ENCODE data around the gene C10orf120.

The C10orf120 gene

GRCh38 chr10:122657729-122658128 lies 41.9 kb downstream of the C10orf120 start:
- Histone ChIP-seq H3K4me3 (ENCODE audit: low read length, poor library complexity, severe bottlenecking) (no peak overlapping the region), H3K4me1 (ENCODE audit: insufficient read depth, low read length, poor library complexity, severe bottlenecking) (no peaks in the 10 kb centered on the region), H3F3A (ENCODE audit: low read depth) (no peaks in the 10 kb centered on the region), H4K20me1 (ENCODE audit: insufficient read depth, low read length, poor library complexity, severe bottlenecking) (no peaks in the 10 kb centered on the region), H3K4me2 (ENCODE audit: low read depth, low read length, poor library complexity, severe bottlenecking) (no peak overlapping the region), H3K9ac (ENCODE audit: low read depth, low read length, poor library complexity, severe bottlenecking) (no peak overlapping the region), H3K27me3 (ENCODE audit: insufficient read depth, low read length, poor library complexity, severe bottlenecking) (no peaks in the 10 kb centered on the region), H2AFZ (ENCODE audit: low read length) (no peak overlapping the region), H3K79me2 (ENCODE audit: insufficient read depth, low read length) (no peaks in the 10 kb centered on the region), H3K9me2 (replicated peaks; ENCODE audit: low read depth, low read length) (no peaks in the 10 kb centered on the region), H3K9me3 (ENCODE audit: insufficient read depth, low read depth, low read length) (no peaks in the 10 kb centered on the region), H3K36me3 (ENCODE audit: insufficient read depth, low read length) (no peaks in the 10 kb centered on the region)
- TF ChIP-seq CTCF (conservative IDR thresholded peaks at IDR 0.05; ENCODE audit: low read length) (no peak), EZH2phosphoT487 (IDR thresholded peaks at IDR 0.05; ENCODE audit: borderline replicate concordance) (no peak)

- Histone ChIP-seq H3F3A (ENCODE audit: low read depth) (no peaks in the 10 kb centered on the region), H3K79me2 (ENCODE audit: insufficient read depth, low read length) (no peaks in the 10 kb centered on the region), H4K20me1 (ENCODE audit: insufficient read depth, low read length, poor library complexity, severe bottlenecking) (no peaks in the 10 kb centered on the region), H2AFZ (ENCODE audit: low read length) (no peak overlapping the region), H3K4me2 (ENCODE audit: low read depth, low read length, poor library complexity, severe bottlenecking) (no peak overlapping the region), H3K4me3 (ENCODE audit: low read length, poor library complexity, severe bottlenecking) (no peak overlapping the region), H3K9ac (ENCODE audit: low read depth, low read length, poor library complexity, severe bottlenecking) (no peak overlapping the region), H3K36me3 (ENCODE audit: insufficient read depth, low read length) (no peaks in the 10 kb centered on the region), H3K27me3 (ENCODE audit: insufficient read depth, low read length, poor library complexity, severe bottlenecking) (no peaks in the 10 kb centered on the region), H3K9me3 (ENCODE audit: insufficient read depth, low read depth, low read length) (no peaks in the 10 kb centered on the region), H3K9me2 (replicated peaks; ENCODE audit: low read depth, low read length) (no peaks in the 10 kb centered on the region), H3K4me1 (ENCODE audit: insufficient read depth, low read length, poor library complexity, severe bottlenecking) (no peaks in the 10 kb centered on the region)
- no peak for TF ChIP-seq CTCF (conservative IDR thresholded peaks at IDR 0.05; ENCODE audit: low read length)
These were observed 42.4 kb downstream of the C10orf120 start for GRCh38 chr10:122657255-122657654.

GRCh38 chr10:122656741-122657140 lies 42.9 kb downstream of the C10orf120 start:
- no peaks in the 10 kb centered on the region for H3K4me1 ChIP-seq (ENCODE audit: insufficient read depth, low read length, poor library complexity, severe bottlenecking)
- H3K4me2 ChIP-seq (ENCODE audit: low read depth, low read length, poor library complexity, severe bottlenecking), result no peak overlapping the region
- H3K27me3 ChIP-seq (ENCODE audit: insufficient read depth, low read length, poor library complexity, severe bottlenecking), result no peaks in the 10 kb centered on the region
- no peak for TF ChIP-seq CTCF (conservative IDR thresholded peaks at IDR 0.05; ENCODE audit: low read length)
- TF ChIP-seq EZH2phosphoT487 (IDR thresholded peaks at IDR 0.05; ENCODE audit: borderline replicate concordance), result no peak
- H2AFZ ChIP-seq (ENCODE audit: low read length), result no peak overlapping the region
- H3K79me2 ChIP-seq (ENCODE audit: insufficient read depth, low read length), result no peaks in the 10 kb centered on the region
- H3K9me2 ChIP-seq (replicated peaks; ENCODE audit: low read depth, low read length), result no peaks in the 10 kb centered on the region
- H3K9me3 ChIP-seq (ENCODE audit: insufficient read depth, low read depth, low read length), result no peaks in the 10 kb centered on the region
- no peak overlapping the region for H3K4me3 ChIP-seq (ENCODE audit: low read length, poor library complexity, severe bottlenecking)
- no peaks in the 10 kb centered on the region for H3K36me3 ChIP-seq (ENCODE audit: insufficient read depth, low read length)
- H3K9ac ChIP-seq (ENCODE audit: low read depth, low read length, poor library complexity, severe bottlenecking), result no peak overlapping the region
- H4K20me1 ChIP-seq (ENCODE audit: insufficient read depth, low read length, poor library complexity, severe bottlenecking), result no peaks in the 10 kb centered on the region
- H3F3A ChIP-seq (ENCODE audit: low read depth), result no peaks in the 10 kb centered on the region
